IMR-90 (cell line): Measurements from ENCODE around the gene CEBPB. TPM values are rescaled to one million over a fixed set of nuclear protein-coding genes. Genes with fewer than 3 reads are reported as not detected.

Experiments
- ATAC-seq: fragments of 200-7000 bp; cut with Tn5 transposase; 2 replicates; pipeline ENCODE4 v1.9.1; 2020; ENCODE audit warnings: low read depth, mild to moderate bottlenecking, moderate library complexity
- BruUV-seq: library from RNA; stranded (reverse); fragments of 400-500 nt; replicated peaks from 2 replicates; lab custom pipeline; 2021; lab: Mats Ljungman, UMichigan
- CTCF ChIA-PET: fragments of 300-600 bp; formaldehyde crosslinking; extraction: SDS; loops from one replicate; lab custom pipeline; 2021; ENCODE audit warnings: antibody characterized with exemption; lab: Yijun Ruan, JAX
- POLR2A ChIA-PET: fragments of 300-600 bp; sonication (Branson Sonifier 250); formaldehyde crosslinking; loops from one replicate; lab custom pipeline; 2022; ENCODE audit warnings: antibody characterized with exemption; ENCODE audit not compliant: unreplicated experiment; lab: Charles Lee
- DNase-seq: peaks from one replicate; pipeline ENCODE4 v3.0.0; 2013
- H2AFZ ChIP-seq: replicated peaks from 2 replicates; pipeline ENCODE3; 2013; ENCODE audit warnings: low read length, mild to moderate bottlenecking; ENCODE audit not compliant: poor library complexity
- H2AK5ac ChIP-seq: 2 replicates; pipeline ENCODE4 v1.6.1; 2013; ENCODE audit warnings: low read depth, low read length, inconsistent platforms
- H2AK9ac ChIP-seq: replicated peaks from 2 replicates; pipeline ENCODE3; 2013; ENCODE audit warnings: mild to moderate bottlenecking, low read depth, low read length, moderate library complexity; ENCODE audit not compliant: poor library complexity
- H2BK120ac ChIP-seq: 2 replicates; pipeline ENCODE4 v1.6.1; 2013; ENCODE audit warnings: low read depth, low read length, inconsistent platforms
- H2BK15ac ChIP-seq: 3 replicates; pipeline ENCODE4 v1.6.1; 2013; ENCODE audit warnings: low read depth, low read length, inconsistent platforms
- H2BK20ac ChIP-seq: 2 replicates; pipeline ENCODE4 v1.6.1; 2013; ENCODE audit warnings: low read depth, mild to moderate bottlenecking, inconsistent platforms, low read length, moderate library complexity
- H2BK5ac ChIP-seq: 2 replicates; pipeline ENCODE4 v1.6.1; 2013; ENCODE audit warnings: mild to moderate bottlenecking, low read depth, low read length, inconsistent platforms; ENCODE audit not compliant: poor library complexity, severe bottlenecking
- H3K14ac ChIP-seq: replicated peaks from 2 replicates; pipeline ENCODE4 v1.6.1; 2013; ENCODE audit warnings: low read depth, low read length, inconsistent platforms
- H3K18ac ChIP-seq: 2 replicates; pipeline ENCODE4 v1.6.1; 2013; ENCODE audit warnings: low read depth, low read length, control low read depth
- H3K23ac ChIP-seq: 2 replicates; pipeline ENCODE4 v1.6.1; 2013; ENCODE audit warnings: low read depth, low read length, inconsistent platforms
- H3K27ac ChIP-seq: 2 replicates; pipeline ENCODE4 v1.5.1; 2013; ENCODE audit warnings: mild to moderate bottlenecking, control low read depth, low read length; ENCODE audit not compliant: insufficient read depth
- H3K27me3 ChIP-seq: 2 replicates; pipeline ENCODE4 v1.6.1; 2013; ENCODE audit warnings: low read length; ENCODE audit not compliant: control insufficient read depth, insufficient read depth
- H3K36me3 ChIP-seq: 2 replicates; pipeline ENCODE4 v1.6.1; 2013; ENCODE audit warnings: low read length, mixed read lengths; ENCODE audit not compliant: control insufficient read depth, insufficient read depth
- H3K4ac ChIP-seq: 2 replicates; pipeline ENCODE4 v1.6.1; 2013; ENCODE audit warnings: low read depth, low read length, inconsistent platforms
- H3K4me1 ChIP-seq: 2 replicates; pipeline ENCODE4 v1.6.1; 2013; ENCODE audit warnings: low read length, mixed read lengths; ENCODE audit not compliant: control insufficient read depth, insufficient read depth
- H3K4me2 ChIP-seq: 2 replicates; pipeline ENCODE4 v1.6.1; 2013; ENCODE audit warnings: low read depth, mild to moderate bottlenecking, control low read depth, low read length, moderate library complexity
- H3K4me3 ChIP-seq: 2 replicates; pipeline ENCODE4 v1.5.1; 2013; ENCODE audit warnings: low read depth, mild to moderate bottlenecking, control low read depth, low read length, moderate library complexity; ENCODE audit not compliant: insufficient read depth
- H3K56ac ChIP-seq: 2 replicates; pipeline ENCODE4 v1.6.1; 2013; ENCODE audit warnings: low read length, inconsistent platforms; ENCODE audit not compliant: insufficient read depth; ENCODE audit errors: extremely low read depth
- H3K79me1 ChIP-seq, 2 experiments: 2 replicates each; pipeline ENCODE4 v1.6.1; 2013; ENCODE audit warnings: low read length in 2 of 2, inconsistent platforms in 1 of 2, low read depth in 1 of 2
- H3K9ac ChIP-seq: 2 replicates; pipeline ENCODE4 v1.6.1; 2013; ENCODE audit warnings: low read depth, low read length, control low read depth
- H3K9me1 ChIP-seq: 2 replicates; pipeline ENCODE4 v1.6.1; 2013; ENCODE audit warnings: low read length, inconsistent platforms; ENCODE audit not compliant: insufficient read depth
- H3K9me3 ChIP-seq: 2 replicates; pipeline ENCODE4 v1.6.1; 2013; ENCODE audit warnings: low read length; ENCODE audit not compliant: control insufficient read depth, insufficient read depth
- H4K20me1 ChIP-seq: 2 replicates; pipeline ENCODE4 v1.6.1; 2013; ENCODE audit warnings: low read length, inconsistent platforms; ENCODE audit not compliant: insufficient read depth
- H4K5ac ChIP-seq: 2 replicates; pipeline ENCODE4 v1.6.1; 2013; ENCODE audit warnings: mild to moderate bottlenecking, low read depth, low read length, control low read depth
- H4K8ac ChIP-seq, 2 experiments: 2 replicates each; pipeline ENCODE4 v1.6.1; 2013; ENCODE audit warnings: low read depth in 2 of 2, low read length in 2 of 2, control low read depth in 1 of 2, inconsistent platforms in 1 of 2
- H4K91ac ChIP-seq: 2 replicates; pipeline ENCODE4 v1.6.1; 2013; ENCODE audit warnings: low read depth, low read length, inconsistent platforms; ENCODE audit not compliant: insufficient read depth
- BHLHE40 ChIP-seq: fragments of 150-350 bp; IDR thresholded peaks from 2 replicates; pipeline ENCODE4 v1.6.1; 2016; ENCODE audit warnings: mild to moderate bottlenecking, low read depth, low read length
- CEBPB ChIP-seq: IDR thresholded peaks from 2 replicates; pipeline ENCODE4 v1.6.1; 2012; ENCODE audit warnings: low read depth, low read length, improper control_type of control experiment
- CHD1 ChIP-seq: IDR thresholded peaks from 2 replicates; pipeline ENCODE4 v1.6.1; 2012; ENCODE audit warnings: low read depth, low read length, improper control_type of control experiment
- CTCF ChIP-seq: conservative IDR thresholded peaks from 2 replicates; pipeline ENCODE4 v1.5.1; 2012; ENCODE audit warnings: mild to moderate bottlenecking, low read depth, low read length, improper control_type of control experiment
- ELK1 ChIP-seq: fragments of 150-350 bp; IDR thresholded peaks from 2 replicates; pipeline ENCODE4 v1.6.1; 2016; ENCODE audit warnings: low read depth, mild to moderate bottlenecking, low read length, moderate library complexity, borderline replicate concordance
- FOS ChIP-seq: fragments of 150-350 bp; IDR thresholded peaks from 2 replicates; pipeline ENCODE4 v1.6.1; 2016; ENCODE audit warnings: low read depth, low read length
- MAZ ChIP-seq: IDR thresholded peaks from 2 replicates; pipeline ENCODE4 v1.6.1; 2012; ENCODE audit warnings: low read depth, mild to moderate bottlenecking, low read length, improper control_type of control experiment, moderate library complexity, borderline replicate concordance
- MXI1 ChIP-seq: IDR thresholded peaks from 2 replicates; pipeline ENCODE4 v1.6.1; 2012; ENCODE audit warnings: low read depth, mild to moderate bottlenecking, low read length, moderate library complexity, borderline replicate concordance
- NFE2L2 ChIP-seq: fragments of 150-350 bp; IDR thresholded peaks from 2 replicates; pipeline ENCODE4 v1.6.1; 2016; ENCODE audit warnings: low read depth, mild to moderate bottlenecking, low read length
- POLR2A ChIP-seq: IDR thresholded peaks from 2 replicates; pipeline ENCODE4 v1.6.1; 2012; ENCODE audit warnings: mild to moderate bottlenecking, low read depth, low read length
- RAD21 ChIP-seq: IDR thresholded peaks from 2 replicates; pipeline ENCODE4 v1.6.1; 2012; ENCODE audit warnings: low read length, improper control_type of control experiment
- SMC3 ChIP-seq: fragments of 150-350 bp; IDR thresholded peaks from 2 replicates; pipeline ENCODE4 v1.6.1; 2016; ENCODE audit warnings: low read depth, mild to moderate bottlenecking, antibody characterized with exemption, low read length, moderate library complexity
- WGBS, 2 experiments: methylation state at CpG; one replicate each; pipeline versions ENCODE4 v1.1.5 to v1.1.7; 2013; ENCODE audit warnings: missing lambda C conversion rate in 2 of 2; ENCODE audit not compliant: insufficient read length in 1 of 2; ENCODE audit errors: extremely low coverage in 2 of 2; 5-methylcytosine and 5-hydroxymethylcytosine counted together
- dilution Hi-C: fragments of 300-500 bp; cut with HindIII; formaldehyde crosslinking; loops from one replicate; pipeline ENCODE4 v1.14.3; 2018; ENCODE audit warnings: low sequenced_read_pairs; ENCODE audit not compliant: unreplicated experiment
- in situ Hi-C: fragments of 300-500 bp; cut with MboI; formaldehyde crosslinking; loops from 3 replicates; pipeline ENCODE4 v1.14.3; 2019; ENCODE audit warnings: low sequenced_read_pairs, inconsistent platforms, mixed read lengths
- intact Hi-C: fragments of 100-400 bp; cut with micrococcal nuclease; formaldehyde crosslinking; loops from 2 replicates; pipeline ENCODE4 v1.10.0; 2022
- polyA plus RNA-seq, 3 experiments: library from polyadenylated mRNA; depleted of rRNA; stranded (reverse); fragments of >200 nt; gene quantifications; 2 replicates each; pipeline ENCODE4 v1.2.3, GENCODE V29; 2012; ENCODE audit warnings: low replicate concordance in 1 of 3
- total RNA-seq: library from RNA; depleted of rRNA; stranded (reverse); fragments of >200 nt; gene quantifications from 2 replicates; pipeline ENCODE4 v1.2.3, GENCODE V29; 2012

Gene CEBPB
- total and polyA plus RNA-seq, 2 of the 4 experiments (the other 2 are of a cell fraction): 3.4 to 17.4 TPM

GRCh38 chr20:50169329-50169823 is 21.3 kb upstream of the CEBPB start:
- no peak overlapping the region for H3K56ac ChIP-seq
- H3K23ac ChIP-seq: no peak overlapping the region
- H3K14ac ChIP-seq: 0 out of 2 replicates have a peak overlapping the region, but pooled peaks have one; percentile 38
- no peaks in the 10 kb centered on the region for H3K36me3 ChIP-seq
- WGBS, 2 experiments: 17% methylated on average over 4 of the region's 5 CpGs; no CpG with 5 or more reads in 1 of the 2 experiments
- H3K27me3 ChIP-seq: no peaks in the 10 kb centered on the region
- peak overlapping the region; percentile 74; the same call in 1 of the 2 replicates for H2AK5ac ChIP-seq
- peak overlapping the region; percentile 84; the same call in 1 of the 2 replicates for H4K91ac ChIP-seq
- peak; percentile 76 for DNase-seq
- H2BK120ac ChIP-seq: peak overlapping the region; percentile 63; the same call in 1 of the 2 replicates
- peaks cover 6% of the 10 kb centered on the region; the same call in 1 of the 2 replicates for H3K9me1 ChIP-seq
- in situ Hi-C loops (no loop called here), dilution Hi-C loops (no loop called here), intact Hi-C loops (loop anchor here (1.0 to 5.0 kb wide), 3 partner anchors 48 to 187 kb away; partner anchors contain the start of gene SNAI1)
- peak overlapping the region; percentile 78; the same call in 1 of the 2 replicates for H2BK20ac ChIP-seq
- H3K79me1 ChIP-seq: peaks cover 4 to 20% of the 10 kb centered on the region in 2 experiments; a peak in 2 of 4 replicates
- peak overlapping the region; percentile 13; the same call in 1 of the 3 replicates for H2BK15ac ChIP-seq
- H3K27ac ChIP-seq: no peak overlapping the region
- peak overlapping the region; percentile 53; the same call in 1 of the 2 replicates for H3K4ac ChIP-seq
- no peak overlapping the region for H3K9ac ChIP-seq
- no peak overlapping the region for H2BK5ac ChIP-seq
- no peak overlapping the region for H4K5ac ChIP-seq
- H3K4me1 ChIP-seq: peaks cover 12% of the 10 kb centered on the region
- BruUV-seq: no TSS peak
- no peaks in the 10 kb centered on the region for H3K9me3 ChIP-seq
- H4K8ac ChIP-seq: peak overlapping the region in 1 of 2 experiments; percentile 48; a peak in 1 of 4 replicates
- H2AFZ ChIP-seq: peak overlapping the region; percentile 82
- H4K20me1 ChIP-seq: no peaks in the 10 kb centered on the region
- ATAC-seq: peak; percentile 56
- POLR2A ChIA-PET: interaction anchor here (0.6 kb wide), 1 partner anchor 588 kb away, joined by 4 read pairs; no protein-coding TSS in a partner anchor
- CTCF ChIA-PET: interaction anchor here (0.5 to 2.6 kb wide), 5 partner anchors 48 to 676 kb away, joined by 3 to 19 read pairs (median 4); no protein-coding TSS in a partner anchor
- peak overlapping the region; percentile 89 for H2AK9ac ChIP-seq
- H3K18ac ChIP-seq: no peak overlapping the region
- TF ChIP-seq MXI1 (no peak), ELK1 (no peak), SMC3 (peak; percentile 96), RAD21 (peak; percentile 95), BHLHE40 (no peak), MAZ (peak; percentile 18; the same call in 1 of the 2 replicates), NFE2L2 (no peak), FOS (no peak), CEBPB (no peak), CTCF (peak; percentile 96), CHD1 (no peak; the same call in 1 of the 2 replicates), POLR2A (no peak)
- H3K4me3 ChIP-seq: no peak overlapping the region
- no peak overlapping the region for H3K4me2 ChIP-seq
